CD14-positive monocyte (primary cell): ENCODE data around the gene SMURF1. TPM values are rescaled to one million over a fixed set of nuclear protein-coding genes. Genes with fewer than 3 reads are reported as not detected.

Experiments
- DNase-seq, 3 donors: peaks; one replicate each; pipeline ENCODE4 v3.0.0-alpha.2; 2011 to 2022
- H2AFZ ChIP-seq: 2 replicates; pipeline ENCODE4 v1.6.0; 2012; ENCODE audit warnings: mild to moderate bottlenecking, low read depth, low read length, inconsistent platforms; ENCODE audit not compliant: insufficient read depth, poor library complexity, severe bottlenecking
- H3K27ac ChIP-seq, 2 donors: 1 replicate in 1 of 2; 2 replicates in 1 of 2; pipeline ENCODE4 v1.5.1; 2012 to 2013; ENCODE audit warnings: low read length in 2 of 2, control low read depth in 1 of 2, inconsistent platforms in 1 of 2, low read depth in 1 of 2, mild to moderate bottlenecking in 1 of 2
- H3K27me3 ChIP-seq, 2 donors: one replicate each; pipeline versions ENCODE4 v1.6.0 to v1.6.1; 2011 to 2013; ENCODE audit warnings: low read length in 2 of 2; ENCODE audit not compliant: control insufficient read depth in 2 of 2, insufficient read depth in 2 of 2
- H3K36me3 ChIP-seq, 2 donors: replicated peaks in 1 of 2; 1 replicate in 1 of 2; 2 replicates in 1 of 2; pipeline versions ENCODE4 v1.5.1 to v1.6.1; 2012 to 2013; ENCODE audit warnings: low read length in 2 of 2, control low read depth in 1 of 2, inconsistent platforms in 1 of 2, mild to moderate bottlenecking in 1 of 2; ENCODE audit not compliant: insufficient read depth in 2 of 2, control insufficient read depth in 1 of 2
- H3K4me1 ChIP-seq, 2 donors: 1 replicate in 1 of 2; 2 replicates in 1 of 2; pipeline versions ENCODE4 v1.5.1 to v1.6.1; 2012 to 2013; ENCODE audit warnings: low read length in 2 of 2, control low read depth in 1 of 2, inconsistent platforms in 1 of 2, mild to moderate bottlenecking in 1 of 2, moderate library complexity in 1 of 2; ENCODE audit not compliant: insufficient read depth in 2 of 2, control insufficient read depth in 1 of 2
- H3K4me2 ChIP-seq: replicated peaks from 2 replicates; pipeline ENCODE3; 2012; ENCODE audit warnings: low read length, moderate library complexity, mild to moderate bottlenecking; ENCODE audit not compliant: poor library complexity, severe bottlenecking; ENCODE audit errors: extremely low read depth
- H3K4me3 ChIP-seq, 3 experiments: fragments of 200-600 bp in 1 of 3; sonication (generic) in 1 of 3; replicated peaks in 1 of 3; 1 replicate in 2 of 3; 2 replicates in 1 of 3; pipeline ENCODE4 v1.5.1; 2011 to 2013; ENCODE audit warnings: low read length in 3 of 3, mild to moderate bottlenecking in 3 of 3, control low read depth in 2 of 3, low read depth in 2 of 3, inconsistent platforms in 1 of 3, moderate library complexity in 1 of 3
- H3K79me2 ChIP-seq: 2 replicates; pipeline ENCODE4 v1.6.0; 2012; ENCODE audit warnings: mild to moderate bottlenecking, control low read depth, inconsistent platforms, low read length, moderate library complexity; ENCODE audit not compliant: insufficient read depth
- H3K9ac ChIP-seq: 2 replicates; pipeline ENCODE4 v1.6.0; 2017; ENCODE audit warnings: low read length, mild to moderate bottlenecking; ENCODE audit not compliant: insufficient read depth, poor library complexity, severe bottlenecking
- H3K9me3 ChIP-seq, 2 donors: replicated peaks in 1 of 2; 1 replicate in 1 of 2; 2 replicates in 1 of 2; pipeline versions ENCODE4 v1.5.1 to v1.6.1; 2012 to 2013; ENCODE audit warnings: low read length in 2 of 2, control low read depth in 1 of 2; ENCODE audit not compliant: control insufficient read depth in 1 of 2, insufficient read depth in 1 of 2
- H4K20me1 ChIP-seq: 2 replicates; pipeline ENCODE4 v1.6.0; 2012; ENCODE audit warnings: mild to moderate bottlenecking, low read length, control low read depth, moderate library complexity; ENCODE audit not compliant: insufficient read depth
- H3K27ac Mint-ChIP-seq, 7 donors: one replicate each; pipeline ENCODE4 v1.8.0; 2020; ENCODE audit warnings: mild to moderate bottlenecking in 7 of 7, mixed read lengths in 7 of 7, moderate library complexity in 6 of 7, inconsistent platforms in 2 of 7
- H3K27me3 Mint-ChIP-seq, 3 donors: one replicate each; pipeline ENCODE4 v1.8.0; 2021 to 2022; ENCODE audit warnings: low read depth in 3 of 3, mild to moderate bottlenecking in 3 of 3, mixed read lengths in 3 of 3, moderate library complexity in 3 of 3, inconsistent platforms in 1 of 3
- H3K36me3 Mint-ChIP-seq, 2 donors: one replicate each; pipeline ENCODE4 v1.8.0; 2020; ENCODE audit warnings: mixed read lengths in 2 of 2, inconsistent platforms in 1 of 2, mild to moderate bottlenecking in 1 of 2
- H3K4me1 Mint-ChIP-seq: one replicate; pipeline ENCODE4 v1.8.0; 2020; ENCODE audit warnings: mild to moderate bottlenecking, mixed read lengths
- H3K4me3 Mint-ChIP-seq, 2 donors: one replicate each; pipeline ENCODE4 v1.8.0; 2020; ENCODE audit warnings: mild to moderate bottlenecking in 2 of 2, mixed read lengths in 2 of 2, moderate library complexity in 1 of 2
- H3K9me3 Mint-ChIP-seq, 7 donors: one replicate each; pipeline ENCODE4 v1.8.0; 2020 to 2022; ENCODE audit warnings: mixed read lengths in 7 of 7, mild to moderate bottlenecking in 6 of 7, moderate library complexity in 6 of 7, inconsistent platforms in 2 of 7
- CTCF ChIP-seq: fragments of 200-600 bp; IDR thresholded peaks from one replicate; pipeline ENCODE4 v1.8.0; 2022; ENCODE audit warnings: antibody characterized with exemption, mild to moderate bottlenecking
- WGBS: methylation state at CpG from one replicate; pipeline ENCODE4 v1.1.5; 2013; ENCODE audit warnings: missing lambda C conversion rate; ENCODE audit not compliant: insufficient coverage; 5-methylcytosine and 5-hydroxymethylcytosine counted together
- intact Hi-C, 2 donors: fragments of 100-400 bp; cut with micrococcal nuclease; formaldehyde crosslinking; loops; one replicate each; pipeline versions ENCODE4 v1.15.0 to v1.15.1; 2023
- polyA plus RNA-seq, 3 donors: library from polyadenylated mRNA; depleted of rRNA in 1 of 3; unstranded in 2 of 3; stranded (reverse) in 1 of 3; fragments of 300-500 nt in 2 of 3; fragments of >200 nt in 1 of 3; fragmentation: Illumina TruSeq in 2 of 3; gene quantifications; 1 replicate in 2 of 3; 2 replicates in 1 of 3; pipeline ENCODE4 v1.2.3, GENCODE V29; 2012 to 2021

The SMURF1 gene
- polyA plus RNA-seq, 3 donors: 0.48 to 15.8 (median 1.6) TPM

- H2AFZ ChIP-seq: no peak overlapping the region
- no peaks in the 10 kb centered on the region for H3K27me3 ChIP-seq
- Mint-ChIP-seq H3K27me3 (peaks cover 1 to 11% (median 10%) of the 10 kb centered on the region in 3 donors), H3K9me3 (peaks cover 0 to 2% (median 0%) of the 10 kb centered on the region in 7 donors), H3K36me3 (no peaks in the 10 kb centered on the region), H3K4me3 (no peak overlapping the region), H3K27ac (no peak overlapping the region), H3K4me1 (no peaks in the 10 kb centered on the region)
- H3K4me2 ChIP-seq: no peak overlapping the region
- no peaks in the 10 kb centered on the region for H3K9me3 ChIP-seq
- 92% methylated on average over 9 of the region's 15 CpGs for WGBS
- H3K4me3 ChIP-seq: no peak overlapping the region
- H3K27ac ChIP-seq: no peak overlapping the region
- no peaks in the 10 kb centered on the region for H4K20me1 ChIP-seq
- intact Hi-C loops: no loop called here
- no peaks in the 10 kb centered on the region for H3K36me3 ChIP-seq
- no peak overlapping the region for H3K9ac ChIP-seq
- no peak for TF ChIP-seq CTCF
- no peaks in the 10 kb centered on the region for H3K79me2 ChIP-seq
- DNase-seq: no peak
- no peaks in the 10 kb centered on the region for H3K4me1 ChIP-seq
These were observed 44.3 kb upstream of the SMURF1 start for GRCh38 chr7:99188221-99188620.

GRCh38 chr7:99184532-99185218, 40.8 kb upstream of the SMURF1 start:
- Mint-ChIP-seq H3K36me3 (no peaks in the 10 kb centered on the region), H3K4me3 (no peak overlapping the region), H3K27me3 (peaks cover 3 to 13% (median 7%) of the 10 kb centered on the region in 3 donors), H3K27ac (peak overlapping the region in 1 of 7 donors; percentile 18), H3K9me3 (peaks cover 0 to 2% (median 0%) of the 10 kb centered on the region in 7 donors), H3K4me1 (no peaks in the 10 kb centered on the region)
- Histone ChIP-seq H3K79me2 (no peaks in the 10 kb centered on the region), H3K9me3 (no peaks in the 10 kb centered on the region), H3K4me1 (no peaks in the 10 kb centered on the region), H3K36me3 (no peaks in the 10 kb centered on the region), H4K20me1 (no peaks in the 10 kb centered on the region), H3K27me3 (no peaks in the 10 kb centered on the region), H3K27ac (no peak overlapping the region), H3K4me3 (no peak overlapping the region), H3K9ac (no peak overlapping the region), H2AFZ (no peak overlapping the region), H3K4me2 (no peak overlapping the region)
- TF ChIP-seq CTCF: no peak
- DNase-seq: no peak
- intact Hi-C loops: no loop called here
- 80% methylated on average over 11 of the region's 15 CpGs for WGBS
